HG03066 (cell line): ENCODE data around the gene ZHX3.

Experiments
- ATAC-seq: cut with Tn5 transposase; IDR thresholded peaks from one replicate; pipeline ENCODE4 v1.9.1; 2021; ENCODE audit warnings: low read depth; ENCODE audit not compliant: unreplicated experiment

ZHX3 gene

GRCh38 chr20:41176711-41177552 is 140.6 kb downstream of the ZHX3 start:
- no peak for ATAC-seq

GRCh38 chr20:41175727-41176330 is 141.7 kb downstream of the ZHX3 start:
- ATAC-seq: no peak

- no peak for ATAC-seq
These were observed 142.3 kb downstream of the ZHX3 start for GRCh38 chr20:41175201-41175651.

- ATAC-seq: no peak
These were observed 142.7 kb downstream of the ZHX3 start for GRCh38 chr20:41174782-41175181.

GRCh38 chr20:41174373-41174772 is 143.2 kb downstream of the ZHX3 start:
- ATAC-seq: no peak

GRCh38 chr20:41173791-41174341 is 143.7 kb downstream of the ZHX3 start:
- no peak for ATAC-seq

- ATAC-seq: no peak
These were observed 144.3 kb downstream of the ZHX3 start for GRCh38 chr20:41173161-41173721.

GRCh38 chr20:41172296-41173140 is 145.0 kb downstream of the ZHX3 start:
- ATAC-seq: no peak

- no peak for ATAC-seq
These were observed 145.7 kb downstream of the ZHX3 start for GRCh38 chr20:41171736-41172295.

- ATAC-seq: no peak
These were observed 147.0 kb downstream of the ZHX3 start for GRCh38 chr20:41170386-41171105.

GRCh38 chr20:41169791-41170351 is 147.7 kb downstream of the ZHX3 start:
- ATAC-seq: no peak

GRCh38 chr20:41169162-41169690 is 148.3 kb downstream of the ZHX3 start:
- no peak for ATAC-seq

GRCh38 chr20:41168281-41169161 is 149.0 kb downstream of the ZHX3 start:
- ATAC-seq: no peak

- no peak for ATAC-seq
These were observed 149.9 kb downstream of the ZHX3 start for GRCh38 chr20:41167481-41168253.

GRCh38 chr20:41167118-41167470 is 150.4 kb downstream of the ZHX3 start:
- ATAC-seq: no peak

- ATAC-seq: no peak
These were observed 151.1 kb downstream of the ZHX3 start for GRCh38 chr20:41166201-41167117.
